Posterior vena cava (tissue), 2 donors: ENCODE data around the gene ARMC12. TPM values are rescaled to one million over a fixed set of nuclear protein-coding genes. Genes with fewer than 3 reads are reported as not detected.
A peak's percentile ranks its signal among the peaks of the same experiment; 100 is the strongest.

Source experiments
- DNase-seq: peaks from one replicate; pipeline ENCODE4 v3.0.0-alpha.2; 2020; ENCODE audit warnings: low spot score
- intact Hi-C, 2 donors: fragments of 100-400 bp; cut with DNase I; formaldehyde crosslinking; loops; one replicate each; pipeline versions ENCODE4 v1.14.1 to v1.14.2; 2022 to 2023
- total RNA-seq, 2 donors: library from RNA; stranded (reverse); fragmentation: NEBNext Ultra II Directional; extraction: Animal tissue kit (Norgen Biotek cat#: 25700); gene quantifications; one replicate each; pipeline ENCODE4 v1.2.1, GENCODE V29; 2021
- donor health status: DM: yes; HTN: yes; CAD: no.
- donor health status: DM: yes; HTN: yes; CAD: no.

The ARMC12 gene
- total RNA-seq, 2 donors from 2014 or later = 0.57 to 1.1 TPM

- DNase-seq = no peak
- intact Hi-C loops = no loop called here
Measured at GRCh38 chr6:35755278-35755924, 18.6 kb downstream of the ARMC12 start.

GRCh38 chr6:35757456-35758123 is 20.8 kb downstream of the ARMC12 start:
- peak; percentile 10 for DNase-seq
- intact Hi-C loops = no loop called here

GRCh38 chr6:35759426-35759825 is 22.6 kb downstream of the ARMC12 start:
- intact Hi-C loops = no loop called here
- DNase-seq = peak; percentile 29

- intact Hi-C loops = no loop called here
- peak; percentile 79 for DNase-seq
Measured at GRCh38 chr6:35765739-35766138, 28.9 kb downstream of the ARMC12 start.

GRCh38 chr6:35769211-35769610 is 32.4 kb downstream of the ARMC12 start:
- intact Hi-C loops = no loop called here
- no peak for DNase-seq

- intact Hi-C loops = no loop called here
Measured at GRCh38 chr6:35771343-35771627, 34.5 kb downstream of the ARMC12 start.

GRCh38 chr6:35774116-35774794 is 37.4 kb downstream of the ARMC12 start:
- peak; percentile 66 for DNase-seq
- intact Hi-C loops = no loop called here

More at GRCh38 chr6:35771343-35771627, 34.5 kb downstream of the ARMC12 start:
- DNase-seq = peak; percentile 73

- no peak for DNase-seq
- intact Hi-C loops = no loop called here
Measured at GRCh38 chr6:35775031-35775430, 38.2 kb downstream of the ARMC12 start.

GRCh38 chr6:35776364-35777215 is 39.8 kb downstream of the ARMC12 start, which contains the start of gene CLPSL2:
Gene CLPSL2, plus strand, starts transcription at chr6:35776598. Its CDS starts 21 bp downstream, at chr6:35776619.
- no peak for DNase-seq
- intact Hi-C loops = no loop called here

GRCh38 chr6:35777356-35778102 is 40.7 kb downstream of the ARMC12 start:
- no peak for DNase-seq
- intact Hi-C loops = no loop called here

- no peak for DNase-seq
- intact Hi-C loops = no loop called here
Measured at GRCh38 chr6:35778437-35778836, 41.6 kb downstream of the ARMC12 start.

- no peak for DNase-seq
- intact Hi-C loops = no loop called here
Measured at GRCh38 chr6:35780719-35781118, 43.9 kb downstream of the ARMC12 start, which contains the start of gene CLPSL1. Gene CLPSL1, plus strand, starts transcription at chr6:35781019. Its CDS starts 92 bp downstream, at chr6:35781111.

- no peak for DNase-seq
- intact Hi-C loops = no loop called here
Measured at GRCh38 chr6:35781290-35781689, 44.5 kb downstream of the ARMC12 start.

GRCh38 chr6:35782424-35782823 is 45.6 kb downstream of the ARMC12 start:
- intact Hi-C loops = no loop called here
- DNase-seq = no peak

- intact Hi-C loops = no loop called here
- DNase-seq = no peak
Measured at GRCh38 chr6:35784200-35784599, 47.4 kb downstream of the ARMC12 start.

GRCh38 chr6:35786272-35786671 is 49.4 kb downstream of the ARMC12 start:
- intact Hi-C loops = no loop called here
- no peak for DNase-seq

GRCh38 chr6:35786810-35787209 is 50.0 kb downstream of the ARMC12 start:
- no peak for DNase-seq
- intact Hi-C loops = no loop called here

- no peak for DNase-seq
- intact Hi-C loops = no loop called here
Measured at GRCh38 chr6:35787266-35788218, 50.7 kb downstream of the ARMC12 start.
